SH-SY5Y (cell line): ENCODE results near the gene RPS6KA2.

ENCODE experiments used
- GATA2 ChIP-seq: IDR thresholded peaks from 2 replicates; pipeline ENCODE4 v1.6.1; 2011; ENCODE audit warnings: mild to moderate bottlenecking, low read depth, low read length
- GATA3 ChIP-seq: IDR thresholded peaks from 2 replicates; pipeline ENCODE4 v1.6.1; 2011; ENCODE audit warnings: low read depth, mild to moderate bottlenecking, low read length, moderate library complexity

- no peak for TF ChIP-seq GATA2
- TF ChIP-seq GATA3, result no peak
Observed at GRCh38 chr6:166584155-166584554, 42.9 kb downstream of the RPS6KA2 start.
